Prostate gland (tissue), 2 donors: ENCODE results near the gene AKAP7.

Experiments
- CTCF ChIP-seq, 4 experiments: fragments of 200-600 bp in 2 of 4; fragments of 450-650 bp in 2 of 4; sonication (generic) in 2 of 4; IDR thresholded peaks; 1 replicate in 3 of 4; 2 replicates in 1 of 4; pipeline ENCODE4 v1.5.1; 2016 to 2019; ENCODE audit warnings: antibody characterized with exemption in 4 of 4, mild to moderate bottlenecking in 2 of 4, moderate library complexity in 2 of 4
- POLR2A ChIP-seq: fragments of 450-650 bp; IDR thresholded peaks from one replicate; pipeline ENCODE4 v1.6.1; 2016; ENCODE audit warnings: antibody characterized with exemption, mild to moderate bottlenecking
- POLR2AphosphoS5 ChIP-seq: sonication (generic); formaldehyde crosslinking; IDR thresholded peaks from one replicate; pipeline ENCODE4 v1.6.1; 2017; ENCODE audit warnings: antibody characterized with exemption

- TF ChIP-seq POLR2A, result no peak
- TF ChIP-seq POLR2AphosphoS5, result no peak
- no peak for TF ChIP-seq CTCF (IDR thresholded peaks at IDR 0.05)
Observed at GRCh38 chr6:131255434-131255833, 120.2 kb downstream of the AKAP7 start.
